Astrocyte of the spinal cord (primary cell): ENCODE data around the gene PCID2.
A peak's percentile ranks its signal among the peaks of the same experiment; 100 is the strongest.

Experiments used
- DNase-seq: peaks from one replicate; pipeline ENCODE4 v3.0.0; 2011; ENCODE audit warnings: low read depth, low spot score
- H3K4me3 ChIP-seq: 2 replicates; pipeline ENCODE4 v1.5.1; 2011; ENCODE audit warnings: low read depth, mild to moderate bottlenecking, low read length, moderate library complexity
- CTCF ChIP-seq: IDR thresholded peaks from 2 replicates; pipeline ENCODE4 v1.5.1; 2012; ENCODE audit warnings: low read depth, mild to moderate bottlenecking, low read length, inconsistent platforms
- in situ Hi-C: cut with HindIII; loops from 2 replicates; pipeline ENCODE4 v1.10.0; 2017; ENCODE audit warnings: low sequenced_read_pairs

The PCID2 gene

GRCh38 chr13:113229161-113229560 is 20.7 kb upstream of the PCID2 start:
- in situ Hi-C loops = no loop called here
- no peak for DNase-seq
- no peak for TF ChIP-seq CTCF
- H3K4me3 ChIP-seq = no peak overlapping the region

GRCh38 chr13:113226873-113227450 is 18.5 kb upstream of the PCID2 start:
- no peak for TF ChIP-seq CTCF
- DNase-seq = peak; percentile 3
- in situ Hi-C loops = no loop called here
- H3K4me3 ChIP-seq = no peak overlapping the region

GRCh38 chr13:113225515-113225914 is 17.0 kb upstream of the PCID2 start:
- no peak for TF ChIP-seq CTCF
- in situ Hi-C loops = no loop called here

GRCh38 chr13:113224486-113224885 is 16.0 kb upstream of the PCID2 start:
- no peak for DNase-seq
- no peak overlapping the region for H3K4me3 ChIP-seq
- TF ChIP-seq CTCF = no peak
- in situ Hi-C loops = no loop called here

More at GRCh38 chr13:113225515-113225914, 17.0 kb upstream of the PCID2 start:
- no peak for DNase-seq
- H3K4me3 ChIP-seq = no peak overlapping the region

- TF ChIP-seq CTCF = no peak
- in situ Hi-C loops = no loop called here
- no peak for DNase-seq
- H3K4me3 ChIP-seq = no peak overlapping the region
Observed at GRCh38 chr13:113223070-113223469, 14.6 kb upstream of the PCID2 start.

- in situ Hi-C loops = no loop called here
- H3K4me3 ChIP-seq = no peak overlapping the region
- peak; percentile 34 for TF ChIP-seq CTCF
- no peak for DNase-seq
Observed at GRCh38 chr13:113220877-113221276, 12.4 kb upstream of the PCID2 start.

GRCh38 chr13:113220141-113220598 is 11.7 kb upstream of the PCID2 start:
- TF ChIP-seq CTCF = no peak
- H3K4me3 ChIP-seq = no peak overlapping the region
- DNase-seq = no peak
- in situ Hi-C loops = no loop called here
